ENCODE data around the gene MEGF11. TPM values are rescaled to one million over a fixed set of nuclear protein-coding genes. Genes with fewer than 3 reads are reported as not detected.

MEGF11 gene
- total RNA-seq, 2 experiments from 2014 or later: 3.3 to 6.8 TPM

- no peaks in the 10 kb centered on the region for H3K9me2 ChIP-seq (ENCODE audit: insufficient read depth, low read length)
- H2AFZ ChIP-seq (ENCODE audit: low read length): no peak overlapping the region
- no peaks in the 10 kb centered on the region for H3K9me3 ChIP-seq (ENCODE audit: low read length)
- no peaks in the 10 kb centered on the region for H3K79me2 ChIP-seq (ENCODE audit: insufficient read depth, low read depth, low read length)
- H3K4me3 ChIP-seq (ENCODE audit: low read depth, low read length, poor library complexity, severe bottlenecking): no peak overlapping the region
- ChIA-PET POLR2A (interaction anchor here (0.7 kb wide), 1 partner anchor 55 kb away, joined by 3 read pairs; no protein-coding TSS in a partner anchor), CTCF (ENCODE audit: unreplicated experiment) (no interaction called here)
- TF ChIP-seq CTCF (conservative IDR thresholded peaks at IDR 0.05; ENCODE audit: low read length): no peak
- no peak for TF ChIP-seq EZH2phosphoT487 (IDR thresholded peaks at IDR 0.05; ENCODE audit: borderline replicate concordance, low read depth, low read length)
- no peak for DNase-seq (ENCODE audit: low spot score)
- BruUV-seq (replicated peaks): no TSS peak
- no peaks in the 10 kb centered on the region for H3K4me1 ChIP-seq (ENCODE audit: insufficient read depth, low read length, poor library complexity, severe bottlenecking)
- intact Hi-C loops (cut with micrococcal nuclease; ENCODE audit: unreplicated experiment): no loop called here
- no peaks in the 10 kb centered on the region for H3K36me3 ChIP-seq (ENCODE audit: insufficient read depth, low read length)
- no peak overlapping the region for H3K27ac ChIP-seq (ENCODE audit: low read depth, low read length, poor library complexity, severe bottlenecking)
- no peak overlapping the region for H3K4me2 ChIP-seq (ENCODE audit: low read length)
- H4K20me1 ChIP-seq (ENCODE audit: insufficient read depth, low read length): no peaks in the 10 kb centered on the region
These were observed 161.2 kb downstream of the MEGF11 start for GRCh38 chr15:66092053-66093016.

- no peaks in the 10 kb centered on the region for H3K9me2 ChIP-seq (ENCODE audit: insufficient read depth, low read length)
- no peak overlapping the region for H3K4me3 ChIP-seq (ENCODE audit: low read depth, low read length, poor library complexity, severe bottlenecking)
- TF ChIP-seq EZH2phosphoT487 (IDR thresholded peaks at IDR 0.05; ENCODE audit: borderline replicate concordance, low read depth, low read length): no peak
- TF ChIP-seq CTCF (conservative IDR thresholded peaks at IDR 0.05; ENCODE audit: low read length): no peak
- no peaks in the 10 kb centered on the region for H3K36me3 ChIP-seq (ENCODE audit: insufficient read depth, low read length)
- DNase-seq (ENCODE audit: low spot score): no peak
- no TSS peak for BruUV-seq (replicated peaks)
- intact Hi-C loops (cut with micrococcal nuclease; ENCODE audit: unreplicated experiment): no loop called here
- no peak overlapping the region for H3K27ac ChIP-seq (ENCODE audit: low read depth, low read length, poor library complexity, severe bottlenecking)
- CTCF ChIA-PET (ENCODE audit: unreplicated experiment): no interaction called here
- H3K4me1 ChIP-seq (ENCODE audit: insufficient read depth, low read length, poor library complexity, severe bottlenecking): no peaks in the 10 kb centered on the region
- no peak overlapping the region for H2AFZ ChIP-seq (ENCODE audit: low read length)
- H3K4me2 ChIP-seq (ENCODE audit: low read length): no peak overlapping the region
- H4K20me1 ChIP-seq (ENCODE audit: insufficient read depth, low read length): no peaks in the 10 kb centered on the region
- no peaks in the 10 kb centered on the region for H3K9me3 ChIP-seq (ENCODE audit: low read length)
- no peaks in the 10 kb centered on the region for H3K79me2 ChIP-seq (ENCODE audit: insufficient read depth, low read depth, low read length)
- POLR2A ChIA-PET: no interaction called here
These were observed 164.0 kb downstream of the MEGF11 start for GRCh38 chr15:66089509-66089908.

GRCh38 chr15:66089049-66089448 lies 164.5 kb downstream of the MEGF11 start:
- intact Hi-C loops (cut with micrococcal nuclease; ENCODE audit: unreplicated experiment): no loop called here
- BruUV-seq (replicated peaks): no TSS peak
- Histone ChIP-seq H3K4me3 (ENCODE audit: low read depth, low read length, poor library complexity, severe bottlenecking) (no peak overlapping the region), H3K27ac (ENCODE audit: low read depth, low read length, poor library complexity, severe bottlenecking) (no peak overlapping the region), H3K36me3 (ENCODE audit: insufficient read depth, low read length) (no peaks in the 10 kb centered on the region), H3K4me1 (ENCODE audit: insufficient read depth, low read length, poor library complexity, severe bottlenecking) (no peaks in the 10 kb centered on the region), H4K20me1 (ENCODE audit: insufficient read depth, low read length) (no peaks in the 10 kb centered on the region), H3K9me2 (ENCODE audit: insufficient read depth, low read length) (no peaks in the 10 kb centered on the region), H2AFZ (ENCODE audit: low read length) (no peak overlapping the region), H3K79me2 (ENCODE audit: insufficient read depth, low read depth, low read length) (no peaks in the 10 kb centered on the region), H3K9me3 (ENCODE audit: low read length) (no peaks in the 10 kb centered on the region), H3K4me2 (ENCODE audit: low read length) (no peak overlapping the region)
- DNase-seq (ENCODE audit: low spot score): no peak
- POLR2A ChIA-PET: no interaction called here
- no peak for TF ChIP-seq EZH2phosphoT487 (IDR thresholded peaks at IDR 0.05; ENCODE audit: borderline replicate concordance, low read depth, low read length)
- no peak for TF ChIP-seq CTCF (conservative IDR thresholded peaks at IDR 0.05; ENCODE audit: low read length)
- CTCF ChIA-PET (ENCODE audit: unreplicated experiment): no interaction called here
